Measurements from ENCODE around the gene MICA. TPM values are rescaled to one million over a fixed set of nuclear protein-coding genes. Genes with fewer than 3 reads are reported as not detected.

The MICA gene
- total and polyA plus RNA-seq, 9 of the 15 experiments (the other 6 are each of a cell fraction or from before 2014, with no cell fraction given): 11.8 to 24.6 (median 16.7) TPM

- TF ChIP-seq, protein P1, sequence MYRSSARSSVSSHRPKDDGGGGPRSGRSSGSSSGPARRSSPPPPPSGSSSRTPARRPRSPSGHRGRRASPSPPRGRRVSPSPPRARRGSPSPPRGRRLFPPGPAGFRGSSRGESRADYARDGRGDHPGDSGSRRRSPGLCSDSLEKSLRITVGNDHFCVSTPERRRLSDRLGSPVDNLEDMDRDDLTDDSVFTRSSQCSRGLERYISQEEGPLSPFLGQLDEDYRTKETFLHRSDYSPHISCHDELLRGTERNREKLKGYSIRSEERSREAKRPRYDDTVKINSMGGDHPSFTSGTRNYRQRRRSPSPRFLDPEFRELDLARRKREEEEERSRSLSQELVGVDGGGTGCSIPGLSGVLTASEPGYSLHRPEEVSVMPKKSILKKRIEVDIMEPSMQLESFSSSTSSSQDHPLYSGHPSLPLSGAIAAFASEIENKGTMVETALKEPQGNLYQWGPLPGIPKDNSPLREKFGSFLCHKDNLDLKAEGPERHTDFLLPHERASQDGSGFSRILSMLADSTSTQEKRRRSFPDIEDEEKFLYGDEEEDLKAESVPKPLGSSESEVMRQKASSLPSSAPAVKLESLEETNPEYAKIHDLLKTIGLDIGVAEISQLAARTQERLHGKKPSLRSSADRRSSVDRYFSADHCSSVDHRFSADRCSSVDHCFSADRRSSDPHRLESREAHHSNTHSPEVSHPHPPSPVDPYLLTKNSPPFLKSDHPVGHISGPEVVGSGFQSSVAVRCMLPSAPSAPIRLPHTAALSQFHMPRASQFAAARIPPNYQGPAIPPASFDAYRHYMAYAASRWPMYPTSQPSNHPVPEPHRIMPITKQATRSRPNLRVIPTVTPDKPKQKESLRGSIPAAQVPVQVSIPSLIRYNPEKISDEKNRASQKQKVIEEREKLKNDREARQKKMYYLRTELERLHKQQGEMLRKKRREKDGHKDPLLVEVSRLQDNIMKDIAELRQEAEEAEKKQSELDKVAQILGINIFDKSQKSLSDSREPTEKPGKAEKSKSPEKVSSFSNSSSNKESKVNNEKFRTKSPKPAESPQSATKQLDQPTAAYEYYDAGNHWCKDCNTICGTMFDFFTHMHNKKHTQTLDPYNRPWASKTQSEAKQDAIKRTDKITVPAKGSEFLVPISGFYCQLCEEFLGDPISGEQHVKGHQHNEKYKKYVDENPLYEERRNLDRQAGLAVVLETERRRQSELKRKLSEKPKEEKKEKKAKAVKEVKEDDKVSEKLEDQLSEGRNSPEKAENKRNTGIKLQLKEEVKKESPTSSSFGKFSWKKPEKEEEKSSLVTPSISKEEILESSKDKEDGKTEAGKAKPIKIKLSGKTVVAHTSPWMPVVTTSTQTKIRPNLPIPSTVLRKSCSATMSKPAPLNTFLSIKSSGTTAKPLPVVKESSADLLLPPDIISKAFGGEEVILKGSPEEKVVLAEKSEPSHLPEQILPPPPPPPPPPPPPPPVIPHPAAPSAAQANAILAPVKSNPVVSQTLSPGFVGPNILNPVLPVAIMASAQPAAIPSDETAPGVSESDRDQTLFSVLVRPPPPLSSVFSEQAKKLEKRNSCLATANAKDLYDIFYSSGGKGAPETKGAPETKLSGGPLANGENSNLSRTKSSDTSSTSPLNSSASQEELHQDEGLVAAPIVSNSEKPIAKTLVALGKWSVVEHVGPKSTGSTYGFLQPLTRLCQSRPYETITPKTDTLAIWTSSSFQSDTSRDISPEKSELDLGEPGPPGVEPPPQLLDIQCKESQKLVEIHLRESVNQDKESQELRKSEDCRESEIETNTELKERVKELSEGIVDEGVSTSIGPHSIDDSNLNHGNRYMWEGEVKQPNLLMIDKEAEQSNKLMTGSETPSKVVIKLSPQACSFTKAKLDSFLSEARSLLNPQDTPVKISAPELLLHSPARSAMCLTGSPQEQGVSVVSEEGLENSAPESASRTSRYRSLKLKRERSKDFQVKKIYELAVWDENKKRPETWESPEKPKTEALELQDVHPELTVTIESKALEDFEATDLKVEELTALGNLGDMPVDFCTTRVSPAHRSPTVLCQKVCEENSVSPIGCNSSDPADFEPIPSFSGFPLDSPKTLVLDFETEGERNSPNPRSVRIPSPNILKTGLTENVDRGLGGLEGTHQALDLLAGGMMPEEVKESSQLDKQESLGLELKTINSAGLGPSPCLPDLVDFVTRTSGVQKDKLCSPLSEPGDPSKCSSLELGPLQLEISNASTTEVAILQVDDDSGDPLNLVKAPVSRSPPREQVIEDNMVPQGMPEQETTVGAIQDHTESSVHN (IDR thresholded peaks at IDR 0.05; ENCODE audit: borderline replicate concordance in 1 of 2, low read depth in 1 of 2): no peak
- no peak for TF ChIP-seq ESRRB (CRISPR knock-in tag; IDR thresholded peaks at IDR 0.05; ENCODE audit: borderline replicate concordance)
- no peak for TF ChIP-seq ZNF583 (CRISPR knock-in tag; IDR thresholded peaks at IDR 0.05)
- TF ChIP-seq, protein P2, sequence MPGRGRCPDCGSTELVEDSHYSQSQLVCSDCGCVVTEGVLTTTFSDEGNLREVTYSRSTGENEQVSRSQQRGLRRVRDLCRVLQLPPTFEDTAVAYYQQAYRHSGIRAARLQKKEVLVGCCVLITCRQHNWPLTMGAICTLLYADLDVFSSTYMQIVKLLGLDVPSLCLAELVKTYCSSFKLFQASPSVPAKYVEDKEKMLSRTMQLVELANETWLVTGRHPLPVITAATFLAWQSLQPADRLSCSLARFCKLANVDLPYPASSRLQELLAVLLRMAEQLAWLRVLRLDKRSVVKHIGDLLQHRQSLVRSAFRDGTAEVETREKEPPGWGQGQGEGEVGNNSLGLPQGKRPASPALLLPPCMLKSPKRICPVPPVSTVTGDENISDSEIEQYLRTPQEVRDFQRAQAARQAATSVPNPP (IDR thresholded peaks at IDR 0.05; ENCODE audit: borderline replicate concordance, insufficient read depth, insufficient read length): no peak
- TF ChIP-seq MAZ (CRISPR knock-in tag; conservative IDR thresholded peaks at IDR 0.05 in 1 of 2, IDR thresholded peaks at IDR 0.05 in 1 of 2): peak; percentile 46 to 72; a peak in 3 of 4 replicates
- TF ChIP-seq ZNF23 (CRISPR knock-in tag; IDR thresholded peaks at IDR 0.05): no peak
- TF ChIP-seq FOXA3 (CRISPR knock-in tag; conservative IDR thresholded peaks at IDR 0.05 in 1 of 2, IDR thresholded peaks at IDR 0.05 in 1 of 2): no peak
- no peak for TF ChIP-seq SREBF2 (CRISPR knock-in tag; IDR thresholded peaks at IDR 0.05)
- TF ChIP-seq KDM1A (IDR thresholded peaks at IDR 0.05): no peak
- TF ChIP-seq, protein P3, sequence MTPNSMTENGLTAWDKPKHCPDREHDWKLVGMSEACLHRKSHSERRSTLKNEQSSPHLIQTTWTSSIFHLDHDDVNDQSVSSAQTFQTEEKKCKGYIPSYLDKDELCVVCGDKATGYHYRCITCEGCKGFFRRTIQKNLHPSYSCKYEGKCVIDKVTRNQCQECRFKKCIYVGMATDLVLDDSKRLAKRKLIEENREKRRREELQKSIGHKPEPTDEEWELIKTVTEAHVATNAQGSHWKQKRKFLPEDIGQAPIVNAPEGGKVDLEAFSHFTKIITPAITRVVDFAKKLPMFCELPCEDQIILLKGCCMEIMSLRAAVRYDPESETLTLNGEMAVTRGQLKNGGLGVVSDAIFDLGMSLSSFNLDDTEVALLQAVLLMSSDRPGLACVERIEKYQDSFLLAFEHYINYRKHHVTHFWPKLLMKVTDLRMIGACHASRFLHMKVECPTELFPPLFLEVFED (CRISPR knock-in tag; conservative IDR thresholded peaks at IDR 0.05): peak; percentile 93
- TF ChIP-seq RHOXF2B (CRISPR knock-in tag; conservative IDR thresholded peaks at IDR 0.05): no peak
- peak; percentile 28; the same call in 1 of the 2 replicates for TF ChIP-seq JUN (IDR thresholded peaks at IDR 0.05; ENCODE audit: borderline replicate concordance, low read depth, low read length)
- TF ChIP-seq JUN (CRISPR knock-in tag; IDR thresholded peaks at IDR 0.05; ENCODE audit: borderline replicate concordance): peak; percentile 20; the same call in 1 of the 2 replicates
- TF ChIP-seq SAFB2 (IDR thresholded peaks at IDR 0.05; ENCODE audit: borderline replicate concordance, low read depth, low read length, severe bottlenecking): no peak
- no peak for TF ChIP-seq NR2F6 (CRISPR knock-in tag; IDR thresholded peaks at IDR 0.05)
- no peak for TF ChIP-seq FOXA1 (IDR thresholded peaks at IDR 0.05; ENCODE audit: borderline replicate concordance)
Observed at GRCh38 chr6:31399589-31400466, 3.6 kb upstream of the MICA start (continued).
